GM12878 (cell line): ENCODE results near the gene SRL. TPM values are rescaled to one million over a fixed set of nuclear protein-coding genes. Genes with fewer than 3 reads are reported as not detected.

Experiments
- ATAC-seq: fragments of 200-7000 bp; cut with Tn5 transposase; 3 replicates; pipeline ENCODE4 v1.9.1; 2020; ENCODE audit warnings: mild to moderate bottlenecking, moderate library complexity
- BruUV-seq: library from RNA; stranded (reverse); fragments of 400-500 nt; replicated peaks from 2 replicates; lab custom pipeline; 2021; lab: Mats Ljungman, UMichigan
- CTCF ChIA-PET: fragments of 300-600 bp; sonication (Branson Sonifier 250); formaldehyde crosslinking; extraction: SDS; loops from one replicate; lab custom pipeline; 2021; ENCODE audit warnings: inconsistent platforms; lab: Yijun Ruan, JAX
- POLR2A ChIA-PET: fragments of 350-600 bp; formaldehyde crosslinking; extraction: SDS; loops from one replicate; lab custom pipeline; 2021; ENCODE audit warnings: inconsistent platforms; lab: Charles Lee
- RAD21 ChIA-PET: fragments of 300-600 bp; sonication (Branson Sonifier 250); formaldehyde crosslinking; loops from one replicate; lab custom pipeline; 2023; ENCODE audit warnings: antibody characterized with exemption; ENCODE audit not compliant: unreplicated experiment; lab: Charles Lee
- SMC1A ChIA-PET: fragments of 300-600 bp; sonication (Branson Sonifier 250); formaldehyde crosslinking; loops from one replicate; lab custom pipeline; 2023; ENCODE audit not compliant: unreplicated experiment, uncharacterized antibody; lab: Charles Lee
- DNase-seq: peaks from one replicate; pipeline ENCODE4 v3.0.0-alpha.2; 2011; ENCODE audit warnings: low read depth, low spot score
- FAIRE-seq: peaks from 3 replicates; lab custom pipeline; 2011; peaks lifted over from hg19 to GRCh38; lab: Jason Lieb, UNC
- H2AFZ ChIP-seq: 2 replicates; pipeline ENCODE4 v1.6.0; 2011; ENCODE audit warnings: low read depth, low read length, control low read depth; ENCODE audit not compliant: control insufficient read depth
- H3K27ac ChIP-seq: 2 replicates; pipeline ENCODE4 v1.5.1; 2011; ENCODE audit warnings: control low read depth; ENCODE audit not compliant: control insufficient read depth, insufficient read depth
- H3K27me3 ChIP-seq, 2 experiments: replicated peaks in 1 of 2; 2 replicates each; pipeline versions ENCODE4 v1.6.0 to v1.6.1; 2011; ENCODE audit warnings: low read length in 1 of 2; ENCODE audit not compliant: control insufficient read depth in 2 of 2, insufficient read depth in 2 of 2
- H3K36me3 ChIP-seq, 2 experiments: 2 replicates each; pipeline ENCODE4 v1.5.1; 2011; ENCODE audit warnings: low read length in 1 of 2; ENCODE audit not compliant: control insufficient read depth in 2 of 2, insufficient read depth in 2 of 2
- H3K4me1 ChIP-seq: 2 replicates; pipeline ENCODE4 v1.6.1; 2011; ENCODE audit warnings: mild to moderate bottlenecking, low read length, moderate library complexity, mixed read lengths; ENCODE audit not compliant: control insufficient read depth, insufficient read depth
- H3K4me2 ChIP-seq: 2 replicates; pipeline ENCODE4 v1.6.0; 2011; ENCODE audit warnings: control low read depth; ENCODE audit not compliant: control insufficient read depth, insufficient read depth
- H3K4me3 ChIP-seq: fragments of 200-600 bp; sonication (generic); 2 replicates; pipeline ENCODE4 v1.5.1; 2016
- H3K79me2 ChIP-seq: 2 replicates; pipeline ENCODE4 v1.6.0; 2011; ENCODE audit warnings: low read length; ENCODE audit not compliant: control insufficient read depth, insufficient read depth
- H3K9ac ChIP-seq: 2 replicates; pipeline ENCODE4 v1.8.0; 2011; ENCODE audit warnings: low read length, control low read depth, mixed read lengths; ENCODE audit not compliant: control insufficient read depth, insufficient read depth
- H3K9me3 ChIP-seq: replicated peaks from 3 replicates; pipeline ENCODE4 v1.5.1; 2011; ENCODE audit warnings: mild to moderate bottlenecking, low read length; ENCODE audit not compliant: control insufficient read depth, insufficient read depth
- H4K20me1 ChIP-seq: 2 replicates; pipeline ENCODE4 v1.6.0; 2011; ENCODE audit not compliant: control insufficient read depth, insufficient read depth
- BRCA1 ChIP-seq: IDR thresholded peaks from 2 replicates; pipeline ENCODE4 v1.6.1; 2011; ENCODE audit warnings: low read depth, low read length, improper control_type of control experiment
- CEBPB ChIP-seq, 2 experiments: fragments of 150-350 bp in 1 of 2; IDR thresholded peaks; 2 replicates each; pipeline ENCODE4 v1.6.1; 2012 to 2014; ENCODE audit warnings: low read depth in 2 of 2, low read length in 2 of 2, borderline replicate concordance in 1 of 2, inconsistent platforms in 1 of 2
- HCFC1 ChIP-seq: fragments of 150-350 bp; IDR thresholded peaks from 2 replicates; pipeline ENCODE4 v1.6.1; 2014; ENCODE audit warnings: low read length
- KLF5 ChIP-seq: fragments of 450-650 bp; IDR thresholded peaks from 2 replicates; pipeline ENCODE4 v1.6.1; 2014; ENCODE audit warnings: mild to moderate bottlenecking; ENCODE audit not compliant: partially characterized antibody
- SMAD5 ChIP-seq: IDR thresholded peaks from 2 replicates; pipeline ENCODE4 v1.6.1; 2016; ENCODE audit warnings: antibody characterized with exemption, low read depth
- TCF7 ChIP-seq: IDR thresholded peaks from 2 replicates; pipeline ENCODE4 v1.6.1; 2014; ENCODE audit warnings: antibody characterized with exemption, borderline replicate concordance
- YY1 ChIP-seq: IDR thresholded peaks from 2 replicates; pipeline ENCODE4 v1.6.1; 2011; ENCODE audit warnings: low read depth, mild to moderate bottlenecking, low read length
- WGBS: methylation state at CpG from one replicate; pipeline ENCODE4 v1.1.6; 2016; ENCODE audit warnings: low lambda C conversion rate; ENCODE audit not compliant: insufficient replicate concordance, insufficient coverage; ENCODE audit errors: missing lambda C conversion rate; 5-methylcytosine and 5-hydroxymethylcytosine counted together
- in situ Hi-C: fragments of 300-500 bp; cut with MboI; formaldehyde crosslinking; loops from 9 replicates; pipeline ENCODE4 v1.14.3; 2018; ENCODE audit warnings: mixed read lengths
- intact Hi-C: fragments of 100-400 bp; cut with micrococcal nuclease; formaldehyde crosslinking; loops from one replicate; pipeline ENCODE4 v1.14.2; 2022; ENCODE audit not compliant: unreplicated experiment
- polyA plus RNA-seq, 11 experiments: library from polyadenylated mRNA; depleted of rRNA in 4 of 11; unstranded in 6 of 11; stranded (reverse) in 5 of 11; fragments of >200 nt; fragmentation: Nextera tagmentation in 4 of 11; fragmentation: Illumina TruSeq in 1 of 11; extraction: Ambion mirVana in 4 of 11; extraction: Trizol in 1 of 11; gene quantifications; 1 replicate in 1 of 11; 2 replicates in 10 of 11; pipeline versions ENCODE4 v1.2.1 to v1.2.3, GENCODE V29; 2011 to 2016; ENCODE audit warnings: inconsistent platforms in 2 of 11, missing spikeins in 2 of 11, low read depth in 1 of 11
- total RNA-seq, 4 experiments: library from RNA; depleted of rRNA in 3 of 4; stranded (reverse); fragments of >200 nt in 3 of 4; fragmentation: Illumina TruSeq in 1 of 4; extraction: Trizol in 1 of 4; gene quantifications; 2 replicates each; pipeline versions ENCODE4 v1.2.1 to v1.2.3, GENCODE V29; 2013 to 2021
- TF ChIP-seq, protein P1 (sequence below): IDR thresholded peaks from 2 replicates; pipeline ENCODE4 v1.6.1; 2012; ENCODE audit warnings: low read length, inconsistent platforms
- TF ChIP-seq, protein P2 (sequence below): fragments of 450-650 bp; IDR thresholded peaks from 2 replicates; pipeline ENCODE4 v1.6.1; 2017; ENCODE audit warnings: borderline replicate concordance
- TF ChIP-seq, protein P3 (sequence below): IDR thresholded peaks from 2 replicates; pipeline ENCODE4 v1.6.1; 2011; ENCODE audit warnings: borderline replicate concordance, low read depth, mild to moderate bottlenecking, moderate library complexity, mixed read lengths, low read length; ENCODE audit not compliant: insufficient read depth; ENCODE audit errors: extremely low read length
- TF ChIP-seq, protein P4 (sequence below): fragments of 150-350 bp; IDR thresholded peaks from 2 replicates; pipeline ENCODE4 v1.6.1; 2016; ENCODE audit warnings: low read depth, low read length
- TF ChIP-seq, protein P5 (sequence below): IDR thresholded peaks from 2 replicates; pipeline ENCODE4 v1.6.1; 2011; ENCODE audit warnings: mild to moderate bottlenecking, low read depth, low read length, moderate library complexity; ENCODE audit not compliant: insufficient replicate concordance
- TF ChIP-seq, protein P6 (sequence below): fragments of 450-650 bp; IDR thresholded peaks from 2 replicates; pipeline ENCODE4 v1.6.1; 2017; ENCODE audit warnings: low read depth, mild to moderate bottlenecking, moderate library complexity

Gene SRL
- total and polyA plus RNA-seq, 10 of the 15 experiments (the other 5 are each of a cell fraction or from before 2014, with no cell fraction given): not detected

DNA sequence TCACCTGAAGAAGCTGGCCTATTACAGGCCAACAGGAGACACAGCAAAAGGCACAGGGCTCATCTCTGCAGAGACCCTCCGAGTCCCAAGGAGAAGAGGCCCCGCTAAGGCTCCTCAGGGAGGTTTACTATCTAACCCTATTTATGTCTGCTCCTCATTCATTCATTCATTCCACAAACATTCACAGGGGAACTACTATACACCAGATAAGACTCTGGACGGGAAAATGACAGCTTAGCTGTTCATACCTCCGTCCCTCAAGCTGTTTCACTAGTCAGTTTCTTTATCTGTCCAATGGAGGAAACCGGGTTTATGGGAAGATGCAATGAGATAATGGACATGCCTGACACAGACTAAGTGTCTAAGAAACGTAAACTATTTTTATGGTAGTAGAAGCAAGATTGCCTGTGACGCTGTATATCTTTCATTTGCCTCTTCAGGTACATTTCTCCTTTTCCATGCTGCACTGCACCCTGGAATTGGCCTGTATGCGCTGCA is 62.1 kb downstream of the SRL start:
- H3K27ac ChIP-seq: no peak overlapping the region
- no TSS peak for BruUV-seq
- DNase-seq (no peak), ATAC-seq (no peak), FAIRE-seq (no peak)
- H4K20me1 ChIP-seq: no peaks in the 10 kb centered on the region
- H3K36me3 ChIP-seq: no peaks in the 10 kb centered on the region
- ChIA-PET POLR2A (no interaction called here), RAD21 (no interaction called here), CTCF (interaction anchor here (0.7 to 0.9 kb wide), 2 partner anchors 10 to 11 kb away, joined by 3 read pairs; no protein-coding TSS in a partner anchor), SMC1A (no interaction called here)
- in situ Hi-C loops: no loop called here
- no peak overlapping the region for H3K9ac ChIP-seq
- intact Hi-C loops: loop anchor here (5.0 kb wide), 1 partner anchor 72 kb away; no protein-coding TSS in a partner anchor
- no peak overlapping the region for H3K4me3 ChIP-seq
- H3K27me3 ChIP-seq: peaks cover 0 to 2% of the 10 kb centered on the region in 2 experiments; a peak in 1 of 4 replicates
- H3K9me3 ChIP-seq: no peaks in the 10 kb centered on the region; the same call in 2 of the 3 replicates
- TF ChIP-seq, protein P1, sequence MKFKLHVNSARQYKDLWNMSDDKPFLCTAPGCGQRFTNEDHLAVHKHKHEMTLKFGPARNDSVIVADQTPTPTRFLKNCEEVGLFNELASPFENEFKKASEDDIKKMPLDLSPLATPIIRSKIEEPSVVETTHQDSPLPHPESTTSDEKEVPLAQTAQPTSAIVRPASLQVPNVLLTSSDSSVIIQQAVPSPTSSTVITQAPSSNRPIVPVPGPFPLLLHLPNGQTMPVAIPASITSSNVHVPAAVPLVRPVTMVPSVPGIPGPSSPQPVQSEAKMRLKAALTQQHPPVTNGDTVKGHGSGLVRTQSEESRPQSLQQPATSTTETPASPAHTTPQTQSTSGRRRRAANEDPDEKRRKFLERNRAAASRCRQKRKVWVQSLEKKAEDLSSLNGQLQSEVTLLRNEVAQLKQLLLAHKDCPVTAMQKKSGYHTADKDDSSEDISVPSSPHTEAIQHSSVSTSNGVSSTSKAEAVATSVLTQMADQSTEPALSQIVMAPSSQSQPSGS: no peak
- TF ChIP-seq BRCA1 (no peak), YY1 (no peak), HCFC1 (no peak), CEBPB (IDR thresholded peaks at IDR 0.05; ENCODE audit: borderline replicate concordance in 1 of 2, low read depth in 2 of 2, low read length in 2 of 2) (no peak), SMAD5 (no peak), TCF7 (no peak), KLF5 (no peak)
- TF ChIP-seq, protein P2, sequence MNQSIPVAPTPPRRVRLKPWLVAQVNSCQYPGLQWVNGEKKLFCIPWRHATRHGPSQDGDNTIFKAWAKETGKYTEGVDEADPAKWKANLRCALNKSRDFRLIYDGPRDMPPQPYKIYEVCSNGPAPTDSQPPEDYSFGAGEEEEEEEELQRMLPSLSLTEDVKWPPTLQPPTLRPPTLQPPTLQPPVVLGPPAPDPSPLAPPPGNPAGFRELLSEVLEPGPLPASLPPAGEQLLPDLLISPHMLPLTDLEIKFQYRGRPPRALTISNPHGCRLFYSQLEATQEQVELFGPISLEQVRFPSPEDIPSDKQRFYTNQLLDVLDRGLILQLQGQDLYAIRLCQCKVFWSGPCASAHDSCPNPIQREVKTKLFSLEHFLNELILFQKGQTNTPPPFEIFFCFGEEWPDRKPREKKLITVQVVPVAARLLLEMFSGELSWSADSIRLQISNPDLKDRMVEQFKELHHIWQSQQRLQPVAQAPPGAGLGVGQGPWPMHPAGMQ: no peak
- TF ChIP-seq, protein P3, sequence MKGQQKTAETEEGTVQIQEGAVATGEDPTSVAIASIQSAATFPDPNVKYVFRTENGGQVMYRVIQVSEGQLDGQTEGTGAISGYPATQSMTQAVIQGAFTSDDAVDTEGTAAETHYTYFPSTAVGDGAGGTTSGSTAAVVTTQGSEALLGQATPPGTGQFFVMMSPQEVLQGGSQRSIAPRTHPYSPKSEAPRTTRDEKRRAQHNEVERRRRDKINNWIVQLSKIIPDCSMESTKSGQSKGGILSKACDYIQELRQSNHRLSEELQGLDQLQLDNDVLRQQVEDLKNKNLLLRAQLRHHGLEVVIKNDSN: no peak
- TF ChIP-seq, protein P4, sequence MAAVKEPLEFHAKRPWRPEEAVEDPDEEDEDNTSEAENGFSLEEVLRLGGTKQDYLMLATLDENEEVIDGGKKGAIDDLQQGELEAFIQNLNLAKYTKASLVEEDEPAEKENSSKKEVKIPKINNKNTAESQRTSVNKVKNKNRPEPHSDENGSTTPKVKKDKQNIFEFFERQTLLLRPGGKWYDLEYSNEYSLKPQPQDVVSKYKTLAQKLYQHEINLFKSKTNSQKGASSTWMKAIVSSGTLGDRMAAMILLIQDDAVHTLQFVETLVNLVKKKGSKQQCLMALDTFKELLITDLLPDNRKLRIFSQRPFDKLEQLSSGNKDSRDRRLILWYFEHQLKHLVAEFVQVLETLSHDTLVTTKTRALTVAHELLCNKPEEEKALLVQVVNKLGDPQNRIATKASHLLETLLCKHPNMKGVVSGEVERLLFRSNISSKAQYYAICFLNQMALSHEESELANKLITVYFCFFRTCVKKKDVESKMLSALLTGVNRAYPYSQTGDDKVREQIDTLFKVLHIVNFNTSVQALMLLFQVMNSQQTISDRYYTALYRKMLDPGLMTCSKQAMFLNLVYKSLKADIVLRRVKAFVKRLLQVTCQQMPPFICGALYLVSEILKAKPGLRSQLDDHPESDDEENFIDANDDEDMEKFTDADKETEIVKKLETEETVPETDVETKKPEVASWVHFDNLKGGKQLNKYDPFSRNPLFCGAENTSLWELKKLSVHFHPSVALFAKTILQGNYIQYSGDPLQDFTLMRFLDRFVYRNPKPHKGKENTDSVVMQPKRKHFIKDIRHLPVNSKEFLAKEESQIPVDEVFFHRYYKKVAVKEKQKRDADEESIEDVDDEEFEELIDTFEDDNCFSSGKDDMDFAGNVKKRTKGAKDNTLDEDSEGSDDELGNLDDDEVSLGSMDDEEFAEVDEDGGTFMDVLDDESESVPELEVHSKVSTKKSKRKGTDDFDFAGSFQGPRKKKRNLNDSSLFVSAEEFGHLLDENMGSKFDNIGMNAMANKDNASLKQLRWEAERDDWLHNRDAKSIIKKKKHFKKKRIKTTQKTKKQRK: no peak
- TF ChIP-seq, protein P5, sequence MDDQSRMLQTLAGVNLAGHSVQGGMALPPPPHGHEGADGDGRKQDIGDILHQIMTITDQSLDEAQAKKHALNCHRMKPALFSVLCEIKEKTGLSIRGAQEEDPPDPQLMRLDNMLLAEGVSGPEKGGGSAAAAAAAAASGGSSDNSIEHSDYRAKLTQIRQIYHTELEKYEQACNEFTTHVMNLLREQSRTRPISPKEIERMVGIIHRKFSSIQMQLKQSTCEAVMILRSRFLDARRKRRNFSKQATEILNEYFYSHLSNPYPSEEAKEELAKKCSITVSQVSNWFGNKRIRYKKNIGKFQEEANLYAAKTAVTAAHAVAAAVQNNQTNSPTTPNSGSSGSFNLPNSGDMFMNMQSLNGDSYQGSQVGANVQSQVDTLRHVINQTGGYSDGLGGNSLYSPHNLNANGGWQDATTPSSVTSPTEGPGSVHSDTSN: no peak
- TF ChIP-seq, protein P6, sequence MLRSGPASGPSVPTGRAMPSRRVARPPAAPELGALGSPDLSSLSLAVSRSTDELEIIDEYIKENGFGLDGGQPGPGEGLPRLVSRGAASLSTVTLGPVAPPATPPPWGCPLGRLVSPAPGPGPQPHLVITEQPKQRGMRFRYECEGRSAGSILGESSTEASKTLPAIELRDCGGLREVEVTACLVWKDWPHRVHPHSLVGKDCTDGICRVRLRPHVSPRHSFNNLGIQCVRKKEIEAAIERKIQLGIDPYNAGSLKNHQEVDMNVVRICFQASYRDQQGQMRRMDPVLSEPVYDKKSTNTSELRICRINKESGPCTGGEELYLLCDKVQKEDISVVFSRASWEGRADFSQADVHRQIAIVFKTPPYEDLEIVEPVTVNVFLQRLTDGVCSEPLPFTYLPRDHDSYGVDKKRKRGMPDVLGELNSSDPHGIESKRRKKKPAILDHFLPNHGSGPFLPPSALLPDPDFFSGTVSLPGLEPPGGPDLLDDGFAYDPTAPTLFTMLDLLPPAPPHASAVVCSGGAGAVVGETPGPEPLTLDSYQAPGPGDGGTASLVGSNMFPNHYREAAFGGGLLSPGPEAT: no peak
- no peak overlapping the region for H2AFZ ChIP-seq
- WGBS: 68% methylated on average over 8 of the region's 8 CpGs
- no peaks in the 10 kb centered on the region for H3K79me2 ChIP-seq
- peaks cover 3% of the 10 kb centered on the region; the same call in 1 of the 2 replicates for H3K4me1 ChIP-seq
- H3K4me2 ChIP-seq: no peak overlapping the region
